ENCODE results near the gene SOX8. TPM values are rescaled to one million over a fixed set of nuclear protein-coding genes. Genes with fewer than 3 reads are reported as not detected.

The SOX8 gene
- total RNA-seq, 1 experiment from 2014 or later = 1.2 TPM

- intact Hi-C loops (cut with micrococcal nuclease; ENCODE audit: unreplicated experiment) = no loop called here
- BruUV-seq (replicated peaks) = no TSS peak
- H3K9me3 ChIP-seq = no peaks in the 10 kb centered on the region
- no peaks in the 10 kb centered on the region for H3K36me3 Mint-ChIP-seq (ENCODE audit: insufficient read depth, unreplicated experiment)
- H3K27me3 Mint-ChIP-seq (ENCODE audit: insufficient read depth, unreplicated experiment) = no peaks in the 10 kb centered on the region
- CTCF ChIA-PET = no interaction called here
- H3K27ac Mint-ChIP-seq (ENCODE audit: unreplicated experiment) = no peak overlapping the region
- peak overlapping the region; percentile 45 for H3K4me3 Mint-ChIP-seq (ENCODE audit: unreplicated experiment)
- no peak for DNase-seq
- H3K27me3 ChIP-seq (replicated peaks; ENCODE audit: control insufficient read depth, insufficient read depth, low read length) = no peaks in the 10 kb centered on the region
- H3K9me3 Mint-ChIP-seq (ENCODE audit: unreplicated experiment) = no peaks in the 10 kb centered on the region
- H3K4me3 ChIP-seq (ENCODE audit: low read depth, low read length) = no peak overlapping the region
- POLR2A ChIA-PET = no interaction called here
- H3K36me3 ChIP-seq (ENCODE audit: control insufficient read depth, insufficient read depth, low read length) = no peaks in the 10 kb centered on the region
- peaks cover 1% of the 10 kb centered on the region for H3K4me1 Mint-ChIP-seq (ENCODE audit: low read depth, unreplicated experiment)
- TF ChIP-seq CTCF (IDR thresholded peaks at IDR 0.05; ENCODE audit: insufficient read depth in 1 of 2, low read depth in 1 of 2, low read length in 1 of 2, severe bottlenecking in 1 of 2, unreplicated experiment in 1 of 2) = no peak
- H3K4me1 ChIP-seq = no peaks in the 10 kb centered on the region
Observed at GRCh38 chr16:983044-984030, 1.8 kb downstream of the SOX8 start.

GRCh38 chr16:984121-984694 is 2.6 kb downstream of the SOX8 start:
- no peak for DNase-seq
- TF ChIP-seq CTCF (IDR thresholded peaks at IDR 0.05; ENCODE audit: insufficient read depth in 1 of 2, low read depth in 1 of 2, low read length in 1 of 2, severe bottlenecking in 1 of 2, unreplicated experiment in 1 of 2) = no peak
- no peaks in the 10 kb centered on the region for H3K27me3 Mint-ChIP-seq (ENCODE audit: insufficient read depth, unreplicated experiment)

GRCh38 chr16:984736-985636 is 3.4 kb downstream of the SOX8 start:
- Histone ChIP-seq H3K4me1 (no peaks in the 10 kb centered on the region), H3K9me3 (no peaks in the 10 kb centered on the region), H3K27me3 (replicated peaks; ENCODE audit: control insufficient read depth, insufficient read depth, low read length) (no peaks in the 10 kb centered on the region), H3K4me3 (ENCODE audit: low read depth, low read length) (no peak overlapping the region), H3K36me3 (ENCODE audit: control insufficient read depth, insufficient read depth, low read length) (no peaks in the 10 kb centered on the region)
- no peaks in the 10 kb centered on the region for H3K27me3 Mint-ChIP-seq (ENCODE audit: insufficient read depth, unreplicated experiment)
- no peak overlapping the region for H3K27ac Mint-ChIP-seq (ENCODE audit: unreplicated experiment)
- TF ChIP-seq CTCF (IDR thresholded peaks at IDR 0.05; ENCODE audit: insufficient read depth in 1 of 2, low read depth in 1 of 2, low read length in 1 of 2, severe bottlenecking in 1 of 2, unreplicated experiment in 1 of 2) = no peak
- ChIA-PET CTCF (no interaction called here), POLR2A (no interaction called here)
- intact Hi-C loops (cut with micrococcal nuclease; ENCODE audit: unreplicated experiment) = no loop called here
- no peak for DNase-seq
- no peaks in the 10 kb centered on the region for H3K9me3 Mint-ChIP-seq (ENCODE audit: unreplicated experiment)
- no peaks in the 10 kb centered on the region for H3K36me3 Mint-ChIP-seq (ENCODE audit: insufficient read depth, unreplicated experiment)
- no TSS peak for BruUV-seq (replicated peaks)
- no peaks in the 10 kb centered on the region for H3K4me1 Mint-ChIP-seq (ENCODE audit: low read depth, unreplicated experiment)
- H3K4me3 Mint-ChIP-seq (ENCODE audit: unreplicated experiment) = no peak overlapping the region

More at GRCh38 chr16:984121-984694, 2.6 kb downstream of the SOX8 start:
- Histone ChIP-seq H3K4me3 (ENCODE audit: low read depth, low read length) (no peak overlapping the region), H3K27me3 (replicated peaks; ENCODE audit: control insufficient read depth, insufficient read depth, low read length) (no peaks in the 10 kb centered on the region), H3K36me3 (ENCODE audit: control insufficient read depth, insufficient read depth, low read length) (no peaks in the 10 kb centered on the region), H3K9me3 (no peaks in the 10 kb centered on the region), H3K4me1 (no peaks in the 10 kb centered on the region)
- ChIA-PET POLR2A (no interaction called here), CTCF (no interaction called here)
- no peak overlapping the region for H3K27ac Mint-ChIP-seq (ENCODE audit: unreplicated experiment)
- no peaks in the 10 kb centered on the region for H3K9me3 Mint-ChIP-seq (ENCODE audit: unreplicated experiment)
- H3K4me1 Mint-ChIP-seq (ENCODE audit: low read depth, unreplicated experiment) = no peaks in the 10 kb centered on the region
- H3K4me3 Mint-ChIP-seq (ENCODE audit: unreplicated experiment) = no peak overlapping the region
- intact Hi-C loops (cut with micrococcal nuclease; ENCODE audit: unreplicated experiment) = no loop called here
- H3K36me3 Mint-ChIP-seq (ENCODE audit: insufficient read depth, unreplicated experiment) = no peaks in the 10 kb centered on the region
- BruUV-seq (replicated peaks) = no TSS peak

Data from Caco-2 (cell line).